ENCODE measurements around the gene COL18A1. TPM values are rescaled to one million over a fixed set of nuclear protein-coding genes. Genes with fewer than 3 reads are reported as not detected.

COL18A1 gene
- total and polyA plus RNA-seq, 2 experiments from 2014 or later, result 97.1 to 140 TPM

DNA sequence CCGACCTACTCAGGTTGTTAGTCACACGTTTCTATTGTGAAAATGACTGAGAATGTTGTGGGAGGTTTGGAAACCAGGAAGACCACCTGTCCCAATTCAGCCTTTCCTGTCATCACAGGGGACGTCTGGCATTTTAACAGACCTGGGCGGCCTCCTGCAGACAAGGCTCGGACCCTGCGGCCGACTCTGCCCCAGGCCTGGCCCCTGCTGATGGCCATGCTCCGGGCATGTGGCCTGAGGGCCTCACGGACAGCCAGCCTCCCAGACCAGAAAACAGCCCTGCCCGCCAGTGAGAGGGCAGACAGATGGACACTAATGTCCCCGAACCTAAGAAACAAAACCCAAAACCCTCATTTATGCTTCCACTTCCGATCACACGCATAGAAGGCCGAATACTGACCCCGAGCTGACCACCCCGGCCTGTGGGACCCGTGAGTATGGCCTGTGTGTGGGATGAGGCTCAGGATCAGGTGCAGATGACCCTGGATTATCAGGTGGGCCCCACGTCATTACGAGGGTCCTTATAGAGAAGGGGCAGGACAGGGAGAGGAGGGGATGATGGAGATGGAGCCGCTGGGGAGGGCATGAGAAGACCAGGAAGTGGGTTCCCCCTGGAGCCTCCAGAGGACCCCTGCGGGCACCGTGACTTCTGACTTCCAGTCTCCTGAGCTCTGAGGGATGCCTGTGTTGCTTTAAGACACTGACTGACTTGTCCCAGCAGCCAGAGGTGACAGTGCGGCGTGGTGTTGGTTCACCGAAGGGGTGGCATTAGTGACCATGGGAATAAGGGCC, 9.6 kb downstream of the COL18A1 start:
- H4K20me1 ChIP-seq (ENCODE audit: insufficient read depth, poor library complexity, severe bottlenecking), result peaks cover 2% of the 10 kb centered on the region
- no peak overlapping the region for H2AFZ ChIP-seq
- no peak overlapping the region for H3K4me3 ChIP-seq
- no peaks in the 10 kb centered on the region for H3K9me2 ChIP-seq (replicated peaks; ENCODE audit: insufficient read depth)
- no peaks in the 10 kb centered on the region for H3K9me3 ChIP-seq (ENCODE audit: low read depth)
- H3K27ac ChIP-seq, result no peak overlapping the region
- no peak for DNase-seq (ENCODE audit: low spot score)
- peaks cover 25% of the 10 kb centered on the region for H3K4me1 ChIP-seq (ENCODE audit: insufficient read depth)
- H3K4me2 ChIP-seq, result no peak overlapping the region
- H3K79me2 ChIP-seq, result peaks cover 72% of the 10 kb centered on the region
- TF ChIP-seq EZH2 (IDR thresholded peaks at IDR 0.05; ENCODE audit: borderline replicate concordance) (no peak), CTCF (IDR thresholded peaks at IDR 0.05; ENCODE audit: poor library complexity) (no peak), EZH2phosphoT487 (IDR thresholded peaks at IDR 0.05; ENCODE audit: low read depth, severe bottlenecking, unreplicated experiment) (no peak)
- H3K36me3 ChIP-seq (replicated peaks; ENCODE audit: insufficient read depth, low read depth), result no peaks in the 10 kb centered on the region
- no peaks in the 10 kb centered on the region for H3K27me3 ChIP-seq
- WGBS (ENCODE audit: low lambda C conversion rate, missing lambda C conversion rate), result 94% methylated on average over 25 of the region's 25 CpGs

DNA sequence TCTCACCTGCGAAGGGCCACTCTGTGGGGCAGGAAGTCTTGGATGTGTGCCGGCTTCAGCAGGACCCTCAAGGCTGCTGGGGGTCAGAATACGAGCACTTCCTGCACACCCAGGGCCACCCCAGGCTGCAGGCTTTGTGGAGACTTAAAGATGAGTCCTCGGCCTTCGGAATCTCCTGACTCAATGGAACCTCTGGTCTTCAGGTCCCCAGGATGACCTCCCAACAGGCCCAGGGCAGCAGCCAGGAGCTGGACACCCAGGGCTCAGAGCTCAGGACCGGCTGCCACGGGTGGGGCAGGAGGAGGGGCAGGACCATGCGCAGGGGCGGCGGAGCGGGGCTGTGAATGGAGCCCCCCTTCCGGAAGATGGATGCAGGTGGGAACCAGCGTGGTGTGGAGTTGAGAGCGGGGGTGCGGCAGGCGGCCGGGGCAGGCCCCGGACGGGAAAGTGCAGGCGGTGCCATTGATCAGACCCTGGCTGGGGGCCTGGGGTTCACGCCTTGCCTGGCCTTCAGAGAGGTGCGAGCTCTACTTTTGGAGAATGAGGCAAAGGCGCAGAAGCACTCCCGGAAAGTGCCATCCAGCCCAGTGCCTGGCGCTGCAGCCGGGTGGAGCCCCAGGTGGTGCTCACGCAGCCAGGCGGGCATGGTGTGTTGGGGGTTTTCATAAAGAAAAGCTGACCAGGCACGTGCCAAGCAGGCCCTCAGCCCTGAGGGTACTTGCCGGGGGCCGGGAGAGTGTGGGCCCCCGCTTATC, 10.4 kb downstream of the COL18A1 start:
- Histone ChIP-seq H4K20me1 (ENCODE audit: insufficient read depth, poor library complexity, severe bottlenecking) (peaks cover 2% of the 10 kb centered on the region), H3K4me3 (no peak overlapping the region), H3K9me2 (replicated peaks; ENCODE audit: insufficient read depth) (no peaks in the 10 kb centered on the region), H3K4me1 (ENCODE audit: insufficient read depth) (peaks cover 23% of the 10 kb centered on the region), H3K4me2 (no peak overlapping the region), H3K27ac (no peak overlapping the region), H3K36me3 (replicated peaks; ENCODE audit: insufficient read depth, low read depth) (no peaks in the 10 kb centered on the region), H3K9me3 (ENCODE audit: low read depth) (no peaks in the 10 kb centered on the region), H2AFZ (no peak overlapping the region), H3K27me3 (no peaks in the 10 kb centered on the region), H3K79me2 (peaks cover 75% of the 10 kb centered on the region)
- no peak for DNase-seq (ENCODE audit: low spot score)
- TF ChIP-seq CTCF (IDR thresholded peaks at IDR 0.05; ENCODE audit: poor library complexity) (no peak), EZH2phosphoT487 (IDR thresholded peaks at IDR 0.05; ENCODE audit: low read depth, severe bottlenecking, unreplicated experiment) (no peak), EZH2 (IDR thresholded peaks at IDR 0.05; ENCODE audit: borderline replicate concordance) (no peak)
- WGBS (ENCODE audit: low lambda C conversion rate, missing lambda C conversion rate), result 94% methylated on average over 30 of the region's 32 CpGs

GRCh38 chr21:45415943-45416611, 11.1 kb downstream of the COL18A1 start:
- WGBS (ENCODE audit: low lambda C conversion rate, missing lambda C conversion rate), result 87% methylated on average over 17 of the region's 25 CpGs
- Histone ChIP-seq H3K27me3 (no peaks in the 10 kb centered on the region), H3K9me2 (replicated peaks; ENCODE audit: insufficient read depth) (no peaks in the 10 kb centered on the region), H2AFZ (no peak overlapping the region), H3K79me2 (peaks cover 79% of the 10 kb centered on the region), H3K9me3 (ENCODE audit: low read depth) (no peaks in the 10 kb centered on the region), H3K27ac (no peak overlapping the region), H3K36me3 (replicated peaks; ENCODE audit: insufficient read depth, low read depth) (no peaks in the 10 kb centered on the region), H4K20me1 (ENCODE audit: insufficient read depth, poor library complexity, severe bottlenecking) (peaks cover 2% of the 10 kb centered on the region), H3K4me3 (no peak overlapping the region), H3K4me1 (ENCODE audit: insufficient read depth) (peaks cover 19% of the 10 kb centered on the region), H3K4me2 (no peak overlapping the region)
- TF ChIP-seq EZH2phosphoT487 (IDR thresholded peaks at IDR 0.05; ENCODE audit: low read depth, severe bottlenecking, unreplicated experiment), result no peak
- TF ChIP-seq CTCF (IDR thresholded peaks at IDR 0.05; ENCODE audit: poor library complexity), result no peak
- no peak for TF ChIP-seq EZH2 (IDR thresholded peaks at IDR 0.05; ENCODE audit: borderline replicate concordance)
- DNase-seq (ENCODE audit: low spot score), result peak; percentile 3

All from hepatocyte (in vitro differentiated cells).